Gastroesophageal sphincter (tissue), 4 donors: ENCODE results near the gene ODAD3. TPM values are rescaled to one million over a fixed set of nuclear protein-coding genes. Genes with fewer than 3 reads are reported as not detected.
A peak's percentile ranks its signal among the peaks of the same experiment; 100 is the strongest.
"Not testable (repeated sequence)": the region's sequence is repeated elsewhere in the genome, so short reads cannot be mapped to it uniquely, and the experiment has no call there.

ENCODE experiments used
- ATAC-seq: fragments of 150-250 bp; one replicate; pipeline ENCODE4 v1.9.1; 2016; ENCODE audit warnings: mild to moderate bottlenecking, moderate library complexity
- H3K27ac ChIP-seq, 4 donors: fragments of 200-600 bp; sonication (generic) in 3 of 4; 1 replicate in 3 of 4; 2 replicates in 1 of 4; pipeline ENCODE4 v1.5.1; 2016 to 2019
- H3K27me3 ChIP-seq: fragments of 200-600 bp; sonication (generic); one replicate; pipeline ENCODE4 v1.5.1; 2019
- H3K36me3 ChIP-seq, 2 donors: fragments of 200-600 bp; sonication (generic); one replicate each; pipeline ENCODE4 v1.5.1; 2019; ENCODE audit warnings: control low read depth in 1 of 2
- H3K4me1 ChIP-seq, 3 donors: fragments of 200-600 bp; sonication (generic); 1 replicate in 2 of 3; 2 replicates in 1 of 3; pipeline ENCODE4 v1.5.1; 2016 to 2019; ENCODE audit warnings: control low read depth in 2 of 3
- H3K4me3 ChIP-seq, 2 donors: fragments of 200-600 bp; sonication (generic); one replicate each; pipeline ENCODE4 v1.5.1; 2019; ENCODE audit warnings: mild to moderate bottlenecking in 1 of 2, moderate library complexity in 1 of 2
- H3K9me3 ChIP-seq, 3 donors: fragments of 200-600 bp; sonication (generic); one replicate each; pipeline ENCODE4 v1.5.1; 2017 to 2019; ENCODE audit warnings: control low read depth in 2 of 3
- CTCF ChIP-seq, 4 experiments: fragments of 200-600 bp in 2 of 4; fragments of 450-650 bp in 2 of 4; sonication (generic) in 1 of 4; IDR thresholded peaks; one replicate each; pipeline ENCODE4 v1.5.1; 2017 to 2019; ENCODE audit warnings: antibody characterized with exemption in 4 of 4, mild to moderate bottlenecking in 2 of 4, moderate library complexity in 2 of 4
- EP300 ChIP-seq: sonication (generic); formaldehyde crosslinking; IDR thresholded peaks from one replicate; pipeline ENCODE4 v1.6.1; 2017; ENCODE audit warnings: antibody characterized with exemption, mild to moderate bottlenecking
- POLR2A ChIP-seq, 2 donors: fragments of 450-650 bp; IDR thresholded peaks; one replicate each; pipeline ENCODE4 v1.6.1; 2017; ENCODE audit warnings: antibody characterized with exemption in 2 of 2, mild to moderate bottlenecking in 2 of 2, moderate library complexity in 1 of 2
- POLR2AphosphoS5 ChIP-seq: sonication (generic); formaldehyde crosslinking; IDR thresholded peaks from one replicate; pipeline ENCODE4 v1.6.1; 2017; ENCODE audit warnings: antibody characterized with exemption
- WGBS, 2 donors: methylation state at CpG; one replicate each; pipeline ENCODE4 v1.1.5; 2018; ENCODE audit warnings: low coverage in 1 of 2; 5-methylcytosine and 5-hydroxymethylcytosine counted together
- total RNA-seq, 4 donors: library from RNA; depleted of rRNA; stranded (reverse); fragments of >200 nt; gene quantifications; one replicate each; pipeline ENCODE4 v1.1.0, GENCODE V29; 2016

ODAD3 gene
- total RNA-seq, 4 donors from 2014 or later: 0.27 to 1.4 TPM; not detected in 2

GRCh38 chr19:11383706-11384048 lies 51.2 kb downstream of the ODAD3 start:
- peak overlapping the region in 1 of 4 donors; percentile 40 for H3K27ac ChIP-seq

GRCh38 chr19:11382898-11383705 lies 51.8 kb downstream of the ODAD3 start:
- peak overlapping the region in 1 of 4 donors; percentile 40 for H3K27ac ChIP-seq
- peaks cover 0 to 65% (median 25%) of the 10 kb centered on the region in 3 donors for H3K4me1 ChIP-seq
- TF ChIP-seq POLR2A (IDR thresholded peaks at IDR 0.05): no peak
- TF ChIP-seq POLR2AphosphoS5: no peak
- no peak for TF ChIP-seq EP300
- peak in 2 of 4 experiments; percentile 45 to 67 for TF ChIP-seq CTCF (IDR thresholded peaks at IDR 0.05)
- H3K9me3 ChIP-seq: no peaks in the 10 kb centered on the region
- H3K36me3 ChIP-seq: peaks cover 0 to 5% of the 10 kb centered on the region in 2 donors
- no peak for ATAC-seq
- 0% methylated on average over 3 to 7 of the region's 65 CpGs for WGBS, 2 donors
- peaks cover 30% of the 10 kb centered on the region for H3K27me3 ChIP-seq
- peak overlapping the region in 1 of 2 donors; percentile 40 for H3K4me3 ChIP-seq

More at GRCh38 chr19:11383706-11384048, 51.2 kb downstream of the ODAD3 start:
- Histone ChIP-seq H3K9me3 (no peaks in the 10 kb centered on the region), H3K4me3 (peak overlapping the region in 1 of 2 donors; percentile 40), H3K4me1 (peaks cover 0 to 59% (median 23%) of the 10 kb centered on the region in 3 donors), H3K36me3 (no peaks in the 10 kb centered on the region), H3K27me3 (peaks cover 30% of the 10 kb centered on the region)
- WGBS, 2 donors: 0% methylated on average over 3 of the region's 9 CpGs; no CpG with 5 or more reads in 1 of the 2 donors
- ATAC-seq: no peak
- no peak for TF ChIP-seq EP300
- no peak for TF ChIP-seq POLR2AphosphoS5
- no peak for TF ChIP-seq CTCF (IDR thresholded peaks at IDR 0.05)
- TF ChIP-seq POLR2A (IDR thresholded peaks at IDR 0.05): no peak

GRCh38 chr19:11380653-11381537 lies 54.0 kb downstream of the ODAD3 start:
- WGBS, 2 donors: 1% methylated on average over 12 to 20 of the region's 54 CpGs
- Histone ChIP-seq H3K4me3 (peak overlapping the region; percentile 76), H3K4me1 (peaks cover 0 to 87% (median 38%) of the 10 kb centered on the region in 3 donors), H3K27me3 (peaks cover 30% of the 10 kb centered on the region), H3K36me3 (peaks cover 0 to 10% of the 10 kb centered on the region in 2 donors), H3K27ac (peak overlapping the region; percentile 57 to 89 (median 86)), H3K9me3 (no peaks in the 10 kb centered on the region)
- peak; percentile 96 for ATAC-seq
- TF ChIP-seq CTCF (IDR thresholded peaks at IDR 0.05): peak; percentile 64 to 83 (median 74)
- TF ChIP-seq POLR2A (IDR thresholded peaks at IDR 0.05): peak; percentile 62 to 68
- TF ChIP-seq EP300: no peak
- TF ChIP-seq POLR2AphosphoS5: peak; percentile 88

GRCh38 chr19:11379857-11380350 lies 55.0 kb downstream of the ODAD3 start:
- no peak for ATAC-seq
- H3K27ac ChIP-seq: peak overlapping the region in 2 of 4 donors; percentile 85 to 88
- 95 to 100% methylated on average over 2 to 7 of the region's 7 CpGs for WGBS, 2 donors
- peaks cover 0 to 94% (median 44%) of the 10 kb centered on the region in 3 donors for H3K4me1 ChIP-seq
- no peak for TF ChIP-seq EP300
- TF ChIP-seq POLR2A (IDR thresholded peaks at IDR 0.05): no peak
- TF ChIP-seq POLR2AphosphoS5: no peak
- no peak for TF ChIP-seq CTCF (IDR thresholded peaks at IDR 0.05)
- peaks cover 0 to 10% of the 10 kb centered on the region in 2 donors for H3K36me3 ChIP-seq
- H3K9me3 ChIP-seq: no peaks in the 10 kb centered on the region
- H3K27me3 ChIP-seq: peaks cover 30% of the 10 kb centered on the region
- H3K4me3 ChIP-seq: peak overlapping the region in 1 of 2 donors; percentile 76

- not testable (repeated sequence) for H3K9me3 ChIP-seq, H3K27ac ChIP-seq, H3K36me3 ChIP-seq, ATAC-seq, H3K4me3 ChIP-seq
- Histone ChIP-seq H3K4me1 (peaks cover 0 to 92% (median 44%) of the 10 kb centered on the region in 3 donors), H3K27me3 (peaks cover 30% of the 10 kb centered on the region)
- 66 to 81% methylated on average over 4 to 13 of the region's 14 CpGs for WGBS, 2 donors
Measured at GRCh38 chr19:11379269-11379845, 55.6 kb downstream of the ODAD3 start.
